ENCODE data around the gene DIP2C.

The DIP2C gene

DNA sequence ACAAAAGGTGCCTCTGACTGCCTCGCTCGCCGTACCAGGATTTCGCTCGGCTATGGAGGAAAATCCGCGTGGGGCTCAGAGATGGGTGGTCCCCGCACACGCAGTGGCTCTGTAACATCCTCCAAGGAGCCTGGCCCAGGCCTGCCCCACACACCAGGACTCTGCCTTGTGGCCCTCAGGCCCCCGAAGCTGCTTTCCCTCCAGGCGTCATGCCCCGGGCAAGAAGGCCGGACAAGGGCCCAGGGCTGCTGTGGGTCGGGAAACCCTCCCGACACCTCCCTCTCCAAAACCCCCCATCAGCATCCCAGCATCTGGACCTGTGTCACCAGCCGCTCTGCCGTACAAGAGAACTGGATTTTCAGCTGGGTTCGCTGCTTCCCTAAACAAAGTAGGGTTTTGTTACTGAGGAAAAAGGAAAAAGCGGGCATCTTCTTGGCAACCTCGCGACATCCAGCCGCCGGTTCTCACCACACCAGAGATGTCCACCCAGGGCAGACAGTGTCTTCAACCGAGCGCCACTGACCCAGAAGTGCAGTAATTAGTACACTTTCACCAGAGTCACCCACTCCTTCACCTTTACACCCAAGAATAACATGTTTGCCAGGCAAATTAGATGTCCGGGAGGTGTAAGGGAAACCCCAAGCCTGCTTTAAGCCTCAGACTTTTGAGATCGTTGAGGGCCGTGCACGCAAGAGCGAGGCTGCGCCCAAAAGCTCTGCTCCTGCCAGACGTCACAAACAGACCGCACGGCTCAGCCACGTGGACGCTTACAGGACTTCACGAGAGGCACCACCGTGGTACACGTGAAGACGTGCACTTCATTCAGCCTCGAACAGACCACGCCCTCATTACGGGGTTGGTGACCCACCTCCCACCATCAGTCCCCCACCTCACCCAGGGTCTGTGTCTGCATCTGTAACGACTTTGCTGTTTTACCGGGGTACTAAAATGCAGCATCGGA is 62.2 kb downstream of the DIP2C start:
- Histone ChIP-seq H3K4me3 (ENCODE audit: low read length) (no peak overlapping the region), H3K4me1 (ENCODE audit: control insufficient read depth, insufficient read depth, low read length) (peaks cover 23% of the 10 kb centered on the region), H3K9me3 (ENCODE audit: control insufficient read depth, low read length) (no peaks in the 10 kb centered on the region), H3K36me3 (ENCODE audit: control insufficient read depth, insufficient read depth, low read length, severe bottlenecking) (peaks cover 5% of the 10 kb centered on the region), H3K9ac (ENCODE audit: low read length) (no peak overlapping the region), H3K27me3 (replicated peaks; ENCODE audit: control insufficient read depth, insufficient read depth, low read length) (no peaks in the 10 kb centered on the region)
- no peak for DNase-seq (ENCODE audit: low read depth)

DNA sequence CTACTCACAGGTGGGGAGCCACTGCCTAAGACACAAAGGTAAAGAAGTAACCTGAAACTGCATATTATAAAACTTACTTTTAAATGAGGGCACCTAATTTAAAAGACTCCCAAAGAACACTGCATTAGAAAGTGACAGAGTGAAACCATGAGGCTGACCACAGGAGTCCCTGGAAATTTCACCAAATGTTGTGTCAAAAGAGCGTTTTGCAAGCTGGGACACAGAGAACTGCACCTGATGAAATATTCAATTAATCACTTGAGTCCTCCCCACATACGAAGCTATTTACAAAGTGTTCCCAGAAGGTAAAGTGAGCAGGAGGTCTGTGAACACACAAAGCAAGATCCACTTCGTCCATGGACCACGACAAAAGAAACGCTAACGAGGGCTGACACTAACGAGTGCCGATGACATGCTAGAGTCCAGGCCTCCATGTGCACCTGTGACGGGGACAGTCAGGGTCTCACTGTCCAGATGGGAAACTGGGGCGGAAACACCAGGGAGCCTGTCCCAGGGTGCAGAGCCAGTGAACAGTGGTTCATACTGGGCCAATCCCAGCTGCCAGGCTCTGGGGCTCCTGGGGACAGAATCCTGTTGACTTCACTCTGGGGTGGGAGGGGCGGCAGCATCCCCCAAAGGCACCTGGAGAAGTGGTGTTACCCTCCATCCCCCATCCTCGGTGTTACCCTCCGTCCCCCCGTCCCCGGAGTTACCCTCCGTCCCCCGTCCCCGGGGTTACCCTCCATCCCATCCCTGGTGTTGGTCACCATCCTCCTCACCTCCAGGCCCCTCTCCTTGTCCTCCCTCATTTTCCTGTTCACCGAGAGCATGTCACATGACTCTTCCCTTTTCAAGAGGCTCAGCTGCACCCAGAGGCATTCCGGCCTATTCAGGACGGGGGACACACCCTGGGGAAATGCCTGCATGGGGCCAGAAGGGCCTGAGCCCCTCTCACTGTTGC is 63.4 kb downstream of the DIP2C start:
- Histone ChIP-seq H3K4me1 (ENCODE audit: control insufficient read depth, insufficient read depth, low read length) (peaks cover 23% of the 10 kb centered on the region), H3K9me3 (ENCODE audit: control insufficient read depth, low read length) (no peaks in the 10 kb centered on the region), H3K27me3 (replicated peaks; ENCODE audit: control insufficient read depth, insufficient read depth, low read length) (no peaks in the 10 kb centered on the region), H3K36me3 (ENCODE audit: control insufficient read depth, insufficient read depth, low read length, severe bottlenecking) (peaks cover 5% of the 10 kb centered on the region), H3K9ac (ENCODE audit: low read length) (peak overlapping the region; percentile 71), H3K4me3 (ENCODE audit: low read length) (peak overlapping the region; percentile 57)
- DNase-seq (ENCODE audit: low read depth): no peak

DNA sequence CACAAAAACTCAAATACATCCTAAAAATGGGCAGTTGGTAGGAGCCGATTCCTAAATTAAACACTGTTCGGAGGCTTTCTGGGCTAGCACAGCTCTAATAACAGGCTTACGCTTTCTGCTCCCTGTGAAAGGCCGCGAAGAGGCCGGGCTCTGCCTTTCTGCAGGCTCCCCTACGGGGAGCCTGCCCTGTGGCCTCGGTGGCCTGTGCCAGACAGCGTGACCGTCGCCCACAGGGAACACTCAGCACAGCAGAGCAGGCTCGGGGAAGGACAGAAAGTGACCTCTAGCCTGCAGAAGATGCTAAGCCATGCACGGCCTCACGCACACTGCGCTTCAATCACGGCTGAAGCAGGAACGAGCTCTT is 64.2 kb downstream of the DIP2C start:
- H3K4me3 ChIP-seq (ENCODE audit: low read length): peak overlapping the region; percentile 57
- H3K9me3 ChIP-seq (ENCODE audit: control insufficient read depth, low read length): no peaks in the 10 kb centered on the region
- DNase-seq (ENCODE audit: low read depth): no peak
- H3K4me1 ChIP-seq (ENCODE audit: control insufficient read depth, insufficient read depth, low read length): peaks cover 23% of the 10 kb centered on the region
- no peaks in the 10 kb centered on the region for H3K27me3 ChIP-seq (replicated peaks; ENCODE audit: control insufficient read depth, insufficient read depth, low read length)
- H3K9ac ChIP-seq (ENCODE audit: low read length): peak overlapping the region; percentile 71
- H3K36me3 ChIP-seq (ENCODE audit: control insufficient read depth, insufficient read depth, low read length, severe bottlenecking): peaks cover 5% of the 10 kb centered on the region

DNA sequence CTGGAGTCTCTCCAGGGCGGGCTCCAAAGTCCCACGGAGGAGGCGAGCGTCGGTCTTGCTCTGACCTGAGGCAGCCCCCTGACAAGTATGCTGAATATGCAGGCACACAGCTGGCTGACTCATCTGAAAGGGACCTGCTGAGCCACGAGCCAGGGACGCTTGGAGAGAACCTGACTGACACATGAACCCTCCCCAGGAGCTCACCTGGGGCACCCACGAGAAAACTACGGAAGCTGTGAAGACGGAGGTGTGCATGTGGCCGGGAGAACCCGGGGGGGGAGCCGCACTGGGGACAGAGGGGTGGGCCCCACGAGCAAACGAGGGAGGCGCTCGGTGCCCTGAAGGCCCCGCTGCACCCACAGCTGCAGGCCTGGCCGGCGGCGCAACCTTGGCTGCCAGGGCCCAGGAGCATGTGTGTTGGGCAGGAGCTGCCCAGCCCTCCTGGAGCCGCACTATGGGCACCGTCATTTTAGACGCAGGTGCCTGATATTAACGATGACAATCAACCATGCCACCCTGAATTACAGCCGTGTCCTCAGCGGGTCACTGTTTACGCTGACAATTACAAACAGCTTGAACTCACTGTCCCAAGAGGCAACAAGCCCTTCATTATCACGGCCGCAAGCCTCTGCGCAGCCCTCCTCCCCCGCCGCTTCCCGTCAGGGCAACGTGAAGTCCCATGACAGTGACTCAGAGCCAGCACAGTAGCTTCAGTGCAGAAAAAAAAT is 64.7 kb downstream of the DIP2C start:
- Histone ChIP-seq H3K4me3 (ENCODE audit: low read length) (peak overlapping the region; percentile 57), H3K4me1 (ENCODE audit: control insufficient read depth, insufficient read depth, low read length) (peaks cover 23% of the 10 kb centered on the region), H3K36me3 (ENCODE audit: control insufficient read depth, insufficient read depth, low read length, severe bottlenecking) (peaks cover 5% of the 10 kb centered on the region), H3K9me3 (ENCODE audit: control insufficient read depth, low read length) (no peaks in the 10 kb centered on the region), H3K27me3 (replicated peaks; ENCODE audit: control insufficient read depth, insufficient read depth, low read length) (no peaks in the 10 kb centered on the region), H3K9ac (ENCODE audit: low read length) (peak overlapping the region; percentile 71)
- peak; percentile 82 for DNase-seq (ENCODE audit: low read depth)

DNA sequence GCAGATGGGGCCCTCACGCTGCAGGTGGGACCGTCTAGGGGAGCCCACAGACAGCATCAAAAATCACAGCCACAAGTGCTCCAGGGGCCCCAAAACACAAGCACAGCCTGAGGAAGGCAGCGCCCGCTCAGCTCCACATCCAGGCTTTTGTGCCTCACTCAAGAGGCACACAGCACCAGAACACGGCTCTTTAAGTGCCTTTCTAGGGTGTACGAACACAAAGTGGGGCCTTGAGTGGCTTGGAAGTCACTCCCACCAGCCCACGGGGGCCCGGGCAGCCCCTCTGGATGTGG is 65.2 kb downstream of the DIP2C start:
- H3K4me1 ChIP-seq (ENCODE audit: control insufficient read depth, insufficient read depth, low read length): peaks cover 23% of the 10 kb centered on the region

DNA sequence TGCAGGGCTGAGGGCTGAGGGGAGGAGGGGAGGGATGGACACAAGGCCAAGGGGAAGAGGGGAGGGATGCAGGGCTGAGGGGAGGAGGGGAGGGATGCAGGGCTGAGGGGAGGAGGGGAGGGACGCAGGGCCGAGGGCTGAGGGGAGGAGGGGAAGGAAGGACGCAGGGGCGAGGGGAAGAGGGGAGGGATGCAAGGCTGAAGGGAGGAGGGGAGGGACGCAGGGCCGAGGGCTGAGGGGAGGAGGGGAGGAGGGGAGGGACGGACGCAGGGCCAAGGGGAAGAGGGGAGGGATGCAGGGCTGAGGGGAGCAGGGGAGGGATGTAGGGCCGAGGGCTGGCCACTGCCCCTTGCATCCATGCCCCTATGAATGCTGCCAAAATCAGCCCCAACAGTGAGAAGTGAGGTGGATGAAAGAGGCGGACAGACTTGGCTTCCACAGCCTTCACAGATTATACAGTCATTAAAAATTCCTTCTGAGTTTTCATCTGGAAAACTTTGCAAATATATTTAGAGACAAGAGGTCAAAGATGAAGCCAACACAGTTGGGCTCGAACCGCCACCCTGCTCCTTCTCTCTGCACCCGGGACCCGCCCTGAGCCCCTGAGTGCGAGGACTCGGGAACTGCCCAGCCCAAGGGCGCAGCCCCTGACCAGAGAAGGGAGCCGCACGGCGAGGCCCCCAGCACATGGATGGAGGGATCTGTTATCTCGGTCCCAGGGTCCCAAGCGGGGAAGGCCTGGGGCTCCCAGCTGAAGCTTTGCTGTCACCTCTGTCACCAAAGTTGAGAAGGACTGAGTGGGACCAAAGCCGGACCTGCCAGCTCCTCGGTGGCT is 65.8 kb downstream of the DIP2C start:
- H3K4me1 ChIP-seq (ENCODE audit: control insufficient read depth, insufficient read depth, low read length): peaks cover 24% of the 10 kb centered on the region
- H3K4me3 ChIP-seq (ENCODE audit: low read length): no peak overlapping the region
- no peaks in the 10 kb centered on the region for H3K27me3 ChIP-seq (replicated peaks; ENCODE audit: control insufficient read depth, insufficient read depth, low read length)
- no peaks in the 10 kb centered on the region for H3K9me3 ChIP-seq (ENCODE audit: control insufficient read depth, low read length)
- no peak for DNase-seq (ENCODE audit: low read depth)
- H3K36me3 ChIP-seq (ENCODE audit: control insufficient read depth, insufficient read depth, low read length, severe bottlenecking): no peaks in the 10 kb centered on the region
- H3K9ac ChIP-seq (ENCODE audit: low read length): no peak overlapping the region

More for the DNA sequence above, 65.2 kb downstream of the DIP2C start:
- peaks cover 1% of the 10 kb centered on the region for H3K36me3 ChIP-seq (ENCODE audit: control insufficient read depth, insufficient read depth, low read length, severe bottlenecking)
- no peaks in the 10 kb centered on the region for H3K9me3 ChIP-seq (ENCODE audit: control insufficient read depth, low read length)
- DNase-seq (ENCODE audit: low read depth): no peak
- H3K9ac ChIP-seq (ENCODE audit: low read length): peak overlapping the region; percentile 71
- no peak overlapping the region for H3K4me3 ChIP-seq (ENCODE audit: low read length)
- H3K27me3 ChIP-seq (replicated peaks; ENCODE audit: control insufficient read depth, insufficient read depth, low read length): no peaks in the 10 kb centered on the region

DNA sequence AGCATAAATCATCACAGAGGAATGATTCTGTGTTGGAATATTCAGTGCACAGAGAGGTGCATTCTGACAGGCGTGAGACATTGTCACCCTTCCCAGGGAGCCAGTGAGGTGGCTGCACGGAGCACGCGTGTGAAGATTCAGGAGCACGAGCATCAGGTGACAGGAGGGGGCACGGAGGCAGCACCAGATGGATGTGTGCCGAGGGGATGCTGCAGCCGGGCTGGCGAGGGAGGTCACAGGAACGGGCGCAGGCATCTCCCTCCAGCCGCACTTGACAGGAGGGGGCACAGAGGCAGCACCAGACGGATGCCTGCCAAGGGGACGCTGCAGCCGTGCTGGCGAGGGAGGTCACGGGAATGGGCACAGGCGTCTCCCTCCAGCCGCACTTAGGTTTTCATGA is 66.5 kb downstream of the DIP2C start:
- H3K27me3 ChIP-seq (replicated peaks; ENCODE audit: control insufficient read depth, insufficient read depth, low read length): no peaks in the 10 kb centered on the region
- H3K4me1 ChIP-seq (ENCODE audit: control insufficient read depth, insufficient read depth, low read length): peaks cover 31% of the 10 kb centered on the region
- H3K36me3 ChIP-seq (ENCODE audit: control insufficient read depth, insufficient read depth, low read length, severe bottlenecking): no peaks in the 10 kb centered on the region
- DNase-seq (ENCODE audit: low read depth): no peak
- H3K4me3 ChIP-seq (ENCODE audit: low read length): no peak overlapping the region
- H3K9me3 ChIP-seq (ENCODE audit: control insufficient read depth, low read length): no peaks in the 10 kb centered on the region
- H3K9ac ChIP-seq (ENCODE audit: low read length): no peak overlapping the region

DNA sequence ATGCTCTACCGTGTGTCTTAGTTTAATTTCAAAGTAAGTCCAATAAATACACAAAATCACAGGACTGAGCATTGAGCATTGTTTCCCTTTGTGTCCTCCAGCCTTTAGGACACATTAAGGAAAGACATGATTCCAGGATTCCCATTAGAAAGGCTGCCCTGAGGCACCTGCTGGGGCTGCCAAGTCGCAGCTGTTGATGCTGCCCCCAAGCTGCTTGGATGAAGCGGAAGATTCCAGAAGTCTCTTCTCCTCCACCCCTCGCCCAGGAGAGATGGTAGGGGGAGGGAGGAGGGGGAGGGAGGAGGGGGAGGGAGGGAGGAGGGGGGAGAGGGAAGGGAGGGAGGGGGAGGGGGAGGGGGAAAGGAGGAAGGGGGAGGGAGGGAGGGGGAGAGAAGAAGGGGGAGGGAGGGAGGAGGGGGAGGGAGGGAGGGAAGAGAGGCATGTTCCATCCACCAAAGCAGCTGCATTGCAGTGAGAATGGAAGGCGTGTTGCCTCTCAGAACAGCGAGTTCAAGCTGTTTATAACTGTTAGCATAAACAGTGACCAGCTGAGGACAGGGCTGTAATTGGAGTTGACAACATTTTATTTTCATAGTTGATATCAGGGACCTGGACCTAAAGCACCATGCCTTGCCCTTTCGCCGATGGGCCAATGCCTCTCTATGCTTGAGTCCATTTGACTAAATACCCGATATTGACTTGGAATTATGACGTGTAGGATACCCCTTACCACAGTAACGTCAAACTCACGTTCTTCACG is 67.3 kb downstream of the DIP2C start:
- no peaks in the 10 kb centered on the region for H3K9me3 ChIP-seq (ENCODE audit: control insufficient read depth, low read length)
- no peak overlapping the region for H3K4me3 ChIP-seq (ENCODE audit: low read length)
- peaks cover 36% of the 10 kb centered on the region for H3K4me1 ChIP-seq (ENCODE audit: control insufficient read depth, insufficient read depth, low read length)
- no peaks in the 10 kb centered on the region for H3K36me3 ChIP-seq (ENCODE audit: control insufficient read depth, insufficient read depth, low read length, severe bottlenecking)
- no peak overlapping the region for H3K9ac ChIP-seq (ENCODE audit: low read length)
- DNase-seq (ENCODE audit: low read depth): no peak
- no peaks in the 10 kb centered on the region for H3K27me3 ChIP-seq (replicated peaks; ENCODE audit: control insufficient read depth, insufficient read depth, low read length)

DNA sequence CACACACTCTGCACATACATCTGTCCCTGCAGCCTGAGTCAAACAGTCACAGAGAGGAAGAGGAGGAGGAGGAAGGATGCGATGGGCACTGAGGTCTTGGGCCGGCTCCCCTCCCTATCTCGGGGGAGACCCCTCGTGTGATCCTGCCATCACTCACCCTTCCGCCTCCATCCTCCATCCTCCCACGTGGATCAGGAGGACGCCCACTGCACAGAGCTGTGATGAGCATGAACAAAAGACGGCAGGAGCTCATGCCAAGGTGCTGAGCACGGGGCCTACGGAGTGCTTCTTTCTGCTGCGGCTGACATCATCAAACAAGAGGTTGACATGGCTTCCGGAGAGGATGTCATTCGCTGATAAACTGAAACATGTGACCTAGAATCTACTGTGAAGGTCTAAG is 68.0 kb downstream of the DIP2C start:
- no peak overlapping the region for H3K9ac ChIP-seq (ENCODE audit: low read length)
- DNase-seq (ENCODE audit: low read depth): no peak
- H3K4me3 ChIP-seq (ENCODE audit: low read length): no peak overlapping the region
- H3K9me3 ChIP-seq (ENCODE audit: control insufficient read depth, low read length): no peaks in the 10 kb centered on the region
- H3K4me1 ChIP-seq (ENCODE audit: control insufficient read depth, insufficient read depth, low read length): peaks cover 36% of the 10 kb centered on the region
- no peaks in the 10 kb centered on the region for H3K36me3 ChIP-seq (ENCODE audit: control insufficient read depth, insufficient read depth, low read length, severe bottlenecking)
- H3K27me3 ChIP-seq (replicated peaks; ENCODE audit: control insufficient read depth, insufficient read depth, low read length): no peaks in the 10 kb centered on the region

DNA sequence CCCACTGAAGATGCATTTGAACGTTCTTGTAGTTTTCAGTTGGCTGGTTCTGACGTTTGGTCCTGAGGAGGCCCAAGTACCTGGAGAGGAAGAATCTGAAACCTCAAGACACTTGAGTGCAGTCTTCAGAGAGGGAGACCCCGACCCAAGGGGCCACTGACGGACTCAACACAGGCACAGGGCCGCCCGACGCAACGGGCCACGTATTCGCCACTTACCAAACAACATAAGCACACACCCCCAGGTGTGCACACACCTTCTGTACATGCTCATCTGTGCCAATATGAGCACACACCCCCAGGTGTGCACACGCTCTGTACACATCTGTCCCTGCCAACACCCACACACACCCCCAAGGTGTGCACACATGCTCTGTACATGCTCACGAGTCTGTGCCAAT is 68.5 kb downstream of the DIP2C start:
- Histone ChIP-seq H3K27me3 (replicated peaks; ENCODE audit: control insufficient read depth, insufficient read depth, low read length) (no peaks in the 10 kb centered on the region), H3K4me3 (ENCODE audit: low read length) (no peak overlapping the region), H3K9ac (ENCODE audit: low read length) (no peak overlapping the region), H3K4me1 (ENCODE audit: control insufficient read depth, insufficient read depth, low read length) (peaks cover 34% of the 10 kb centered on the region), H3K9me3 (ENCODE audit: control insufficient read depth, low read length) (no peaks in the 10 kb centered on the region), H3K36me3 (ENCODE audit: control insufficient read depth, insufficient read depth, low read length, severe bottlenecking) (no peaks in the 10 kb centered on the region)
- no peak for DNase-seq (ENCODE audit: low read depth)

All from adipocyte (in vitro differentiated cells).